ENCODE measurements around the gene YWHAE.
"Not testable (repeated sequence)": the region's sequence is repeated elsewhere in the genome, so short reads cannot be mapped to it uniquely, and the experiment has no call there.

DNA sequence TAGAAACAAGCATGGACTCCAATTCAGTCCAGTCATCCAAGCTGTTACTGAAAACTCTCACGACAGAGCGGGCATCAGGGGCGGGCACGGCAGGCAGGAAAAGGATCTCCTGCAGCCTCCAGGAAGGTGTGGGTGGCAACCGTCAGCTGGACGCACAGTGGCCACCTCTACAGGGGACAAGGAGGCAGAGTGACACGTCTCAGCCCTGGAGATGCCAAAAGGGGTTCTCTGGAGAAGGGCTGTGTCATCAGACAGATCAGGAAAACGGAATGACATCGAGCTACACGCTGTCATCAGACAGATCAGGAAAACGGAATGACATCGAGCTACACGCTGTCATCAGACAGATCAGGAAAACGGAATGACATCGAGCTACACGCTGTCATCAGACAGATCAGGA, 92.2 kb downstream of the YWHAE start:
- TF ChIP-seq, protein P1, sequence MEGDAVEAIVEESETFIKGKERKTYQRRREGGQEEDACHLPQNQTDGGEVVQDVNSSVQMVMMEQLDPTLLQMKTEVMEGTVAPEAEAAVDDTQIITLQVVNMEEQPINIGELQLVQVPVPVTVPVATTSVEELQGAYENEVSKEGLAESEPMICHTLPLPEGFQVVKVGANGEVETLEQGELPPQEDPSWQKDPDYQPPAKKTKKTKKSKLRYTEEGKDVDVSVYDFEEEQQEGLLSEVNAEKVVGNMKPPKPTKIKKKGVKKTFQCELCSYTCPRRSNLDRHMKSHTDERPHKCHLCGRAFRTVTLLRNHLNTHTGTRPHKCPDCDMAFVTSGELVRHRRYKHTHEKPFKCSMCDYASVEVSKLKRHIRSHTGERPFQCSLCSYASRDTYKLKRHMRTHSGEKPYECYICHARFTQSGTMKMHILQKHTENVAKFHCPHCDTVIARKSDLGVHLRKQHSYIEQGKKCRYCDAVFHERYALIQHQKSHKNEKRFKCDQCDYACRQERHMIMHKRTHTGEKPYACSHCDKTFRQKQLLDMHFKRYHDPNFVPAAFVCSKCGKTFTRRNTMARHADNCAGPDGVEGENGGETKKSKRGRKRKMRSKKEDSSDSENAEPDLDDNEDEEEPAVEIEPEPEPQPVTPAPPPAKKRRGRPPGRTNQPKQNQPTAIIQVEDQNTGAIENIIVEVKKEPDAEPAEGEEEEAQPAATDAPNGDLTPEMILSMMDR (IDR thresholded peaks at IDR 0.05), result not testable (repeated sequence)
- TF ChIP-seq ZFX (IDR thresholded peaks at IDR 0.05; ENCODE audit: borderline replicate concordance), result not testable (repeated sequence)
